Activated CD4-positive, CD25-positive, alpha-beta regulatory T cell (primary cell): ENCODE measurements around the gene UVSSA.

ENCODE experiments used
- DNase-seq, 4 experiments: peaks; one replicate each; lab custom pipeline; 2025; lab: John Stamatoyannopoulos, UW

The UVSSA gene

GRCh38 chr4:1349359-1350168 lies 2.6 kb downstream of the UVSSA start:
- DNase-seq, result no peak

- DNase-seq, result no peak
These were observed 3.1 kb downstream of the UVSSA start for GRCh38 chr4:1350169-1350520.

DNA sequence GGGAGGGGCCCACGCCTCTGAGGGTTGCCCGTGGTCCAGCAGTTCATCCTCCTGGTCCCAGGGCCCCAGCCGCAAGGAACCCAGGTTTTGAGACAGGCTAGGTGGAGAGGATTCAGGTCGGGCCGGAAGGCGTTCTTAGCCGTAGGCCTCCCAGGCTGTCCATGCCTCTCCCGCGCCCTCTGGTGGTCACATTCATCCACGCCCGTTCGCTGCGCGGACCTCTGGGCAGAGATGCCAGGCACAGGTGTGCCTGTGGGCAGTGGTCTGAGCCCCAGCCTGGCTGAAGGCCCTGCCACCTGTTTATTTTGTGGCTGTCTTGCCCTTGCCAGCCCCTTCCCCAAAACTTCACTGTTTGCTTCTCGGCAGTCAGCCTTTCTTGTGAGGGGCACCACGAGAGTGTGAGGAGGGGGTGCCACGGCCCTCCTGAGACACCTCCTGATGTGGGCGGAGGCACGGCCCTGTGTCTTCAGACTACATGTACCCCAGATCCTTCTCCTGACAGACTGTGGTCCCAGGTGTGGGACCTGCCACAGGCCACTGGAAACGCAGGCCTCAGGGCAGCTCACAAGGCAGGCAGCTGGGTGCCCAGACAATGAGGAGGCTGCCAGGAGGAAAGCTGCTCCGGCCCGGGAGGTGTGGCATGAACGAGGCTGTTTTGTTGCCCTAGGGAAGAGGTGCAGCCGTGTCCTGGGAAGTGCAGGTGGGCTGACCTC lies 5.0 kb downstream of the UVSSA start:
- peak; percentile 75 to 89 (median 85) for DNase-seq

DNA sequence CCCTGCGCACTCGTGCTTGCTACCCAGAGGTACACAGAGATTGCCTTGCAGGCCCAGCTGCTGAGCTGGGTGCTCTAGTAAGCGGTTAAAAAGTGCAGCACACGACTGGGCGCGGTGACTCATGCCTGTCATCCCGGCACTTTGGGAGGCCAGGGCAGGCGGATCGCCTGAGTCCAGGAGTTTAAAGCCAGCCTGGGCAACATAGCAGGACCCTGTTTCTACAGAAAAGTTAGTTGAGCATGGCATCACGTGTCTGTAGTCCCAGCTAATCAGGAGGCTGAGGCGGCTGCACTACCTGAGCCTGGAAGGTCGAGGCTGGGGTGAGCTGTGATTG lies 5.5 kb downstream of the UVSSA start:
- DNase-seq, result no peak

GRCh38 chr4:1353186-1354055 lies 6.4 kb downstream of the UVSSA start:
- DNase-seq, result no peak

DNA sequence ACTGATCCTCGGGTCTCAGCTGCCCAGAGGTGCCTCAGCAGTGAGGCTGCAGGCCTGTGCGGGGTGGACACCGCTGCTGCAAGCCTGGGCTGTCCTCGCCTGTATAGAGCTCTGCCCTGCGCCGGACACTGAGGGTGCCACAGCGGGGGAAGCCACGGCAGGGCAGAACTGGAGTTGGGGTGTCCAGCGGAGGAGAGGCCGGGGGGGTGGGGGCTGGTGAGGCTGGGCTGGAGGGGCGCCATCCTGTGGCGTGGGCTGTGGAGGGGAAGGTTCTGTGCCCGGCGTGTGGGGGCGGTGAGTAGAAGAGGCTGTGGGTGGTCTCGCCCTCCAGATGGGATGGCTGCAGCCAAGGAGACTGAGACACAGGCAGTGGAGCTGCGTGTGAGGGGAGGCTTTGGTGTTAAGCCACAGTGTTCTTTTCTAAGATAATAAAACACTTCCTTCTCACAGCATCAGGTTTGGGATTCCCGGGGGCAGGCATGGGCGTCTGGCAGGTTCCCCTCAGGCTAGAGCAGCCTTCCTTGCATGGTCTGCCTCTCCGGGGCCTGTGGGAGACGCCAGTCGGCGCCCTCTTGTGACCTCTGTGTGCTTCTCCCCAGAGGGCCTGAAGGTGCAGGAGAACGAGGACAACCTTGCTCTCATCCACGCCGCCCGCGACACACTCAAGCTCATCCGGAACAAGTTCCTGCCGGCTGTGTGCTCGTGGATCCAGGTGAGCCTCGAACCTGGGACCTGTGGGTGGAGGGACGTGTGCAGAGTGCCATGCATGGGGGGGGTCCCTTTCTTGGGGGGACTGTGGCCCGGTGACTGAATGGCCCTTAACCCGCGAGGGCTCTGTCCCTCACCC lies 7.4 kb downstream of the UVSSA start:
- no peak for DNase-seq

- no peak for DNase-seq
These were observed 7.9 kb downstream of the UVSSA start for GRCh38 chr4:1354983-1355275.

GRCh38 chr4:1355378-1355777 lies 8.4 kb downstream of the UVSSA start:
- DNase-seq, result no peak

- DNase-seq, result peak in 3 of 4 experiments; percentile 15 to 16 (median 15)
These were observed 9.4 kb downstream of the UVSSA start for GRCh38 chr4:1356181-1356998.

GRCh38 chr4:1357356-1358248 lies 10.6 kb downstream of the UVSSA start:
- no peak for DNase-seq

GRCh38 chr4:1358421-1359143 lies 11.6 kb downstream of the UVSSA start:
- DNase-seq, result no peak

GRCh38 chr4:1359144-1359501 lies 12.1 kb downstream of the UVSSA start:
- no peak for DNase-seq

- DNase-seq, result no peak
These were observed 13.0 kb downstream of the UVSSA start for GRCh38 chr4:1359976-1360375.

DNA sequence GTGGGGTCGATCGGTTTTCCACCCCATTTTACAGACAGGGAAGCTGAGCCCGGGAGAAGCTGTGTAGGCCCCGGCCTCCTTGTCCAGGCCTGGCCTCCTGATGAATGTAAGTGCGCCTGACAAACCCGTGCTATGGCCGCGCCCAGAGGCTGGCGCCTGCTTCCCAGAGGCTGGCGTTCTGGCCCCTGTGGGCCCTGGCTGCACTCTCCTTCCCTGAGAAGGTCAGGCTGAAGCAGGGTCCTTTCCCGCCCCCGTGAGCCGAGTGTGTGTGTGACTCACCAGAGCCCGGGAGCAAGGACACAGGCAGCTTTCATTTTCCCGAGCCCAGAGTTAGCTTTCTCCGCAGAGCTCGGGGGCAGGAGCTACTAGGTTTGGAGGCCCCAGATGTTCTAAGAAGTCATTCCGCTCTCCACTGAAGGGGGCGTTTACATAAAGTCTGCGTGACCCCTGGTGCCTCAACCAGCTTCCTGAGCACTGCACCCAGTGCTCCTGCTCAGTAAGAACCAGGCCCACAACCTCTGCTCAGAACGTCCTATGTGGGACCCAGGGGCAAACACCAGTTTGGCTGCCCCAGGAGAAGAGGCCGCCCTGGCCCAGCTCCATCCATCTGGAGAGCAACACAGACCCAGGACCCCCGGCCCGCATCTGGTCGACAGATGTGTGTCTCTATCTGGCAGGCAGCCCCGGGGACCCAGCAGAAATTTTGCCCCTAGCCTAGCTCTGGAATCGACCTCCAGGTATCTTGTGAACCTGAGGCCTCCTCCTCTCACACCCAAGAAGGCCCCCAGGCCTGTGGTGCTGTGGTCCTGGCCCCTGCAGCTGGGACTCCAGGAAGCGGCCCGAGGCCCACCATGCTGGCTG lies 13.6 kb downstream of the UVSSA start:
- no peak for DNase-seq

DNA sequence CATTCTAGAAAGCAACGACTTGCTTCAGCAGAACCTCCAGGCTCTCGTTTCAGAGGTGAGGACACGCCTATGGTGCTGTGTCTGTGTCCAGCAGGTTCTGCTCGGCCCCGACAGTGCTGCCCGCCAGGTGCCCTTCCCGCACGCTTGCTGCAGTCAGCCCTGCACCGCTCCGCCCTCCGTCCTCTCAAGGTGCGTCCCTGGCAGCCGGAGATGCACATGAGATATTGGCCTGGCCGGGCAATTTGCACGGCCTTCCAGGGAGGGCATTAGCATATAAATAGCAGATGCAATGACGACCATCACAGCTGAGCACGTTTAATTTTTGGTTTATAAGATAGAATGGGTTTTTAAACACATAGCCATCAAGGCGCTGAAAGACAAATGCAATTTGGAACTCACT lies 14.4 kb downstream of the UVSSA start:
- no peak for DNase-seq

DNA sequence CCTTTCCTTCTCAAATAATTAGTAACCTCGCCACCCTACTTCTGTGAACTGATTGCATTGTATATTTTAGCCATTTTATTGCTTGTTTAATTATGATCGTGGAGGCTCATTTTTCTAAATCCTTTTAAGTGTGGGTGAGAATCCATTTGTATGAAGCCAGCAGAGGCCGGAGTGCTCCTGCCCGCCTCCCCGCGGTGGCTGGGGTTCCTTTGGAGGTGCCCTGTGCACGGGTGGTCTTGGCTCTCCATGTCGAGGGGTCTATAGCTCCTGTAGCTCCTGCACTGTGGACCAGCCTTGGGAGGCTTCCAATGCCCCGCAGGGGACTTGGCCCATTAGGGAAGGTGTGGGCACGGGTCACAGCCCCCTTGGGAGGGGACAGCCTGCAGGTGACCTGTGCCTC lies 15.0 kb downstream of the UVSSA start:
- no peak for DNase-seq

GRCh38 chr4:1362521-1362920 lies 15.5 kb downstream of the UVSSA start:
- DNase-seq, result no peak

DNA sequence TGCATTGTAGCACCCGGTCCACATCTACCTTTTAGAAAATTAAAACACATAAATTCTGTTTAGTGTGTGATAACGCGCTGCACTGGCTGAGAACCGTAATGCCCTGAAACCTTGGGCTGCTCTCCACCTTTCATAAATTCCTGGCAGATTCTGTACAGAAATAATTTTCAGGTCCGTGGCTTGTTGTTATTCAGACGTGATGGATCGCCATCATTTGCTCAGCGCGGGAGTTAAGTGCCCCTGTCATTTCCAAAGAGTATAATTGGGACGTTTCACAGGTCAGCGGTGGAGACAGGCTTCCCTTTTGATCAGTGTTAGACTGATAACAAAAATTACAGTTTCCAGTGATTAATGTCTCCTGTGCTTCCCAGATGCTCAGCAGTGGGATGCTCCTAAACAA lies 16.5 kb downstream of the UVSSA start:
- no peak for DNase-seq

GRCh38 chr4:1364217-1364616 lies 17.2 kb downstream of the UVSSA start:
- no peak for DNase-seq
